ENCODE measurements around the gene CLEC11A.
A peak's percentile ranks its signal among the peaks of the same experiment; 100 is the strongest.
"Not testable (repeated sequence)": the region's sequence is repeated elsewhere in the genome, so short reads cannot be mapped to it uniquely, and the experiment has no call there.

The CLEC11A gene

GRCh38 chr19:50763521-50763920 lies 40.4 kb downstream of the CLEC11A start:
- not testable (repeated sequence) for DNase-seq

GRCh38 chr19:50764409-50764808 lies 41.2 kb downstream of the CLEC11A start:
- DNase-seq = no peak

- not testable (repeated sequence) for DNase-seq
Observed at GRCh38 chr19:50766746-50767145, 43.6 kb downstream of the CLEC11A start.

GRCh38 chr19:50767263-50767662 lies 44.1 kb downstream of the CLEC11A start:
- DNase-seq = not testable (repeated sequence)

GRCh38 chr19:50768277-50768676 lies 45.1 kb downstream of the CLEC11A start:
- no peak for DNase-seq

- DNase-seq = not testable (repeated sequence)
Observed at GRCh38 chr19:50770164-50770563, 47.0 kb downstream of the CLEC11A start, which contains the start of gene GPR32. Gene GPR32 (plus strand): TSS chr19:50770464. CDS start chr19:50770601, 137 bp downstream.

- no peak for DNase-seq
Observed at GRCh38 chr19:50770888-50771287, 47.7 kb downstream of the CLEC11A start.

- DNase-seq = peak; percentile 21
Observed at GRCh38 chr19:50772476-50772875, 49.3 kb downstream of the CLEC11A start.

GRCh38 chr19:50772912-50773311 lies 49.7 kb downstream of the CLEC11A start:
- not testable (repeated sequence) for DNase-seq

GRCh38 chr19:50773454-50773853 lies 50.3 kb downstream of the CLEC11A start:
- not testable (repeated sequence) for DNase-seq
